Suprapubic skin (tissue), 4 donors: Measurements from ENCODE around the gene SEMA3G. TPM values are rescaled to one million over a fixed set of nuclear protein-coding genes. Genes with fewer than 3 reads are reported as not detected.

Experiments used
- DNase-seq, 2 donors: peaks; one replicate each; pipeline ENCODE4 v3.0.0-alpha.2; 2019; ENCODE audit warnings: low spot score in 2 of 2
- H3K27ac ChIP-seq: fragments of 200-600 bp; sonication (generic); one replicate; pipeline ENCODE4 v1.5.1; 2019
- H3K27me3 ChIP-seq: fragments of 200-600 bp; sonication (generic); one replicate; pipeline ENCODE4 v1.5.1; 2019
- H3K36me3 ChIP-seq: fragments of 200-600 bp; sonication (generic); one replicate; pipeline ENCODE4 v1.5.1; 2019
- H3K4me1 ChIP-seq: fragments of 200-600 bp; sonication (generic); one replicate; pipeline ENCODE4 v1.5.1; 2019
- H3K4me3 ChIP-seq: fragments of 200-600 bp; sonication (generic); one replicate; pipeline ENCODE4 v1.5.1; 2019; ENCODE audit warnings: mild to moderate bottlenecking
- H3K9me3 ChIP-seq: fragments of 200-600 bp; sonication (generic); one replicate; pipeline ENCODE4 v1.5.1; 2019
- EP300 ChIP-seq: sonication (generic); formaldehyde crosslinking; IDR thresholded peaks from one replicate; pipeline ENCODE4 v1.6.1; 2017; ENCODE audit warnings: antibody characterized with exemption
- POLR2A ChIP-seq, 2 donors: fragments of 450-650 bp; IDR thresholded peaks; one replicate each; pipeline ENCODE4 v1.6.1; 2017; ENCODE audit warnings: antibody characterized with exemption in 2 of 2, mild to moderate bottlenecking in 2 of 2, moderate library complexity in 2 of 2
- POLR2AphosphoS5 ChIP-seq, 3 donors: sonication (generic); formaldehyde crosslinking; IDR thresholded peaks; one replicate each; pipeline ENCODE4 v1.6.1; 2017; ENCODE audit warnings: antibody characterized with exemption in 3 of 3
- WGBS: methylation state at CpG from one replicate; pipeline ENCODE4 v1.1.5; 2018; 5-methylcytosine and 5-hydroxymethylcytosine counted together
- total RNA-seq, 4 donors: library from RNA; depleted of rRNA; stranded (reverse); fragments of >200 nt; gene quantifications; one replicate each; pipeline ENCODE4 v1.1.0, GENCODE V29; 2016
- TF ChIP-seq, protein P1 (sequence below), 2 donors: fragments of 200-600 bp in 1 of 2; fragments of 450-650 bp in 1 of 2; sonication (generic) in 1 of 2; IDR thresholded peaks; one replicate each; pipeline ENCODE4 v1.5.1; 2016 to 2019; ENCODE audit warnings: antibody characterized with exemption in 2 of 2, mild to moderate bottlenecking in 1 of 2, moderate library complexity in 1 of 2

The SEMA3G gene
- total RNA-seq, 4 donors from 2014 or later: 14.4 to 44.0 (median 26.5) TPM

- Histone ChIP-seq H3K36me3 (no peaks in the 10 kb centered on the region), H3K27ac (no peak overlapping the region), H3K4me1 (peaks cover 50% of the 10 kb centered on the region), H3K9me3 (no peaks in the 10 kb centered on the region), H3K27me3 (no peaks in the 10 kb centered on the region), H3K4me3 (no peak overlapping the region)
- TF ChIP-seq POLR2AphosphoS5 (IDR thresholded peaks at IDR 0.05) (no peak), EP300 (no peak)
- TF ChIP-seq, protein P1, sequence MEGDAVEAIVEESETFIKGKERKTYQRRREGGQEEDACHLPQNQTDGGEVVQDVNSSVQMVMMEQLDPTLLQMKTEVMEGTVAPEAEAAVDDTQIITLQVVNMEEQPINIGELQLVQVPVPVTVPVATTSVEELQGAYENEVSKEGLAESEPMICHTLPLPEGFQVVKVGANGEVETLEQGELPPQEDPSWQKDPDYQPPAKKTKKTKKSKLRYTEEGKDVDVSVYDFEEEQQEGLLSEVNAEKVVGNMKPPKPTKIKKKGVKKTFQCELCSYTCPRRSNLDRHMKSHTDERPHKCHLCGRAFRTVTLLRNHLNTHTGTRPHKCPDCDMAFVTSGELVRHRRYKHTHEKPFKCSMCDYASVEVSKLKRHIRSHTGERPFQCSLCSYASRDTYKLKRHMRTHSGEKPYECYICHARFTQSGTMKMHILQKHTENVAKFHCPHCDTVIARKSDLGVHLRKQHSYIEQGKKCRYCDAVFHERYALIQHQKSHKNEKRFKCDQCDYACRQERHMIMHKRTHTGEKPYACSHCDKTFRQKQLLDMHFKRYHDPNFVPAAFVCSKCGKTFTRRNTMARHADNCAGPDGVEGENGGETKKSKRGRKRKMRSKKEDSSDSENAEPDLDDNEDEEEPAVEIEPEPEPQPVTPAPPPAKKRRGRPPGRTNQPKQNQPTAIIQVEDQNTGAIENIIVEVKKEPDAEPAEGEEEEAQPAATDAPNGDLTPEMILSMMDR (IDR thresholded peaks at IDR 0.05): no peak
- WGBS: 83% methylated on average over 9 of the region's 9 CpGs
- peak in 1 of 2 donors; percentile 45 for DNase-seq
Observed at GRCh38 chr3:52438579-52439425, 6.1 kb downstream of the SEMA3G start.

GRCh38 chr3:52438104-52438376 lies 6.9 kb downstream of the SEMA3G start:
- Histone ChIP-seq H3K27ac (no peak overlapping the region), H3K9me3 (no peaks in the 10 kb centered on the region), H3K36me3 (no peaks in the 10 kb centered on the region), H3K4me1 (peaks cover 57% of the 10 kb centered on the region), H3K27me3 (no peaks in the 10 kb centered on the region), H3K4me3 (no peak overlapping the region)
- WGBS: 49% methylated on average over 6 of the region's 6 CpGs
- TF ChIP-seq POLR2A (IDR thresholded peaks at IDR 0.05) (no peak), POLR2AphosphoS5 (IDR thresholded peaks at IDR 0.05) (no peak), EP300 (no peak)
- TF ChIP-seq, protein P1 (IDR thresholded peaks at IDR 0.05): no peak
- DNase-seq: no peak

DNA sequence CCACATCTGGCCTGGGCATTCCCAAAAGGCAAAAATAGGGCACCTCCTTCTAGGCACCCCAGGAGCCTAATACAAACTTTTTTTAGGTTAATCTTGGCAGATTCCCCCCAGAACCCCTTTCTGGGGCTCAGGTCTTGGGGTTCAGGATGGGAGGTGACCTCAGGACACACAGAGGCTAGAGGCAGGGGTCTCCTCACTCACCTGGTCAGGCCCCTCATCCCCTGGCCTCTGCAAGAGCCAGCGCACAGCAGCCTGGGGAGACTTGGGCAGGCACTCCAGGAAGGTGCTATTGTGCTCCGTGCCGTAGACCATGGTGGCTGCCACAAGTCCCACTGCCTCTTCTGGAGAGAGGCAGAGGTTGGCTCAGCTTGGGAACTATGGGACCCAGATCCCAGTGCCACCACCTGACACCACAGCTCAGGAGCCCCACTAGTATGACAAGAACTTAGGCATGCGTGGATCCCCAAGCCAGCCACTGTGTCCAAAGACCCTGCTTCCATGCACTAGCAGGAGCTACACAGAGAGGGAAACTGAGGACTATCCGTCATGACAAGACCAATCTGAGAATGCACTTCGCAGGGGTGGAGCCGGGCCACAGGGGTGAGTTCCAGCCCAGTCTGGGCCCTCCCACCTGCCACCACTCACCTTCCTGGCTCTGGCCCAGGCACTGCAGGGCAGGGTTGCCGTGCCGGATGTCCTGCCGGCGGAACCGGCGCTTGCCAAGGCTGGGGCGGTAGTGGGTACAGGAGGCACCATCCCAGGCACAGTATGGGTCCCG lies 7.4 kb downstream of the SEMA3G start:
- H3K27ac ChIP-seq: peak overlapping the region; percentile 44
- no peak overlapping the region for H3K4me3 ChIP-seq
- TF ChIP-seq EP300 (no peak), POLR2AphosphoS5 (IDR thresholded peaks at IDR 0.05) (no peak)
- no peaks in the 10 kb centered on the region for H3K27me3 ChIP-seq
- peak in 1 of 2 donors; percentile 70 for DNase-seq
- H3K4me1 ChIP-seq: peaks cover 63% of the 10 kb centered on the region
- H3K36me3 ChIP-seq: no peaks in the 10 kb centered on the region
- no peaks in the 10 kb centered on the region for H3K9me3 ChIP-seq
- 73% methylated on average over 12 of the region's 15 CpGs for WGBS

GRCh38 chr3:52436500-52437149 lies 8.3 kb downstream of the SEMA3G start:
- Histone ChIP-seq H3K9me3 (no peaks in the 10 kb centered on the region), H3K27me3 (no peaks in the 10 kb centered on the region), H3K27ac (peak overlapping the region; percentile 38), H3K4me1 (peaks cover 65% of the 10 kb centered on the region), H3K36me3 (no peaks in the 10 kb centered on the region), H3K4me3 (no peak overlapping the region)
- 50% methylated on average over 7 of the region's 13 CpGs for WGBS
- DNase-seq: peak in 1 of 2 donors; percentile 66
- TF ChIP-seq EP300 (no peak), POLR2A (IDR thresholded peaks at IDR 0.05) (no peak), POLR2AphosphoS5 (IDR thresholded peaks at IDR 0.05) (no peak)
- TF ChIP-seq, protein P1 (IDR thresholded peaks at IDR 0.05): no peak

DNA sequence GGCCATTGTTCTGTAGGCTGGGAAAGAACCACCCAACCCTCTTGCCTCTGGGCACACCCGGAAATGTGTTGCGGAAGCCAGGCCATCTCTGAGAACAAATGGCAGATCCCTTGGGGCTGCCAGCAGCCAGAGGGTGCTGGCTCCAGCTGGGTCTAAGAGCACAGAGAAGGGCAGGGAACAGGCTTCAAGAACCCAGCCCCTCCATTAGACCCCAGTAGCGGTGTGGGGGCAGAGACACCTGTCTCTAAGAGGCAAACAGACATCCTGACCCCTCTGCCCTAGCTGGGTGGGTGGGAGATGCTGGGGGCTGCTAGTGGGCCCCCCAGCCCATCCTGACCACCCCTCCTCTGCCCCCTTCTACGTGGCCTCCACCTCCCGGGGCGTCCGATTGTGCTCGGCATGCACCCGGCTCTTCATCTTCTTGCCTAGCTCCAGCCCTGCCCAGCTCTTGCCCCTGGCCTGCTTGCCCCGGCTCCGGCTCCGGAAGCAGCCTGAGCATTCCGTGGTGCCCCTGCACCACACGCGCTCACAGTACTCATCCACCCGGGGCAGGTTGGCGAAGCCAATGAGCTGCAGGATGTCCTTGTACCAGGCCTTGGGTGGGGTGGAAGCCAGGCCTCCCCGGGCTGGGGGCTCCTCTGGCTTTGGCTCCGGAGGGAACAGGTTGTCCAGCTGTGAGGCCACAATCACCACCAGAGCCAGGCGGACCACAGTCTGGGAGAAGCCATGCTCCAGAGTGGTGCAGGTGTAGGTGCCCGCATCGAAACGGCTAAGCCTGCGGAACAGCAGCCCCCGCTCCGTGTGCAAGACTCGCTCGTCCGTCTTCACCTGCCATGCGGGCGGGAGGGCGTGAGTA lies 9.4 kb downstream of the SEMA3G start:
- WGBS: 97% methylated on average over 18 of the region's 32 CpGs
- Histone ChIP-seq H3K27me3 (no peaks in the 10 kb centered on the region), H3K4me1 (peaks cover 66% of the 10 kb centered on the region), H3K4me3 (no peak overlapping the region), H3K9me3 (no peaks in the 10 kb centered on the region), H3K27ac (peak overlapping the region; percentile 25), H3K36me3 (no peaks in the 10 kb centered on the region)
- DNase-seq: peak in 1 of 2 donors; percentile 75
- TF ChIP-seq EP300 (no peak), POLR2AphosphoS5 (IDR thresholded peaks at IDR 0.05) (no peak), POLR2A (IDR thresholded peaks at IDR 0.05) (no peak)
- TF ChIP-seq, protein P1 (IDR thresholded peaks at IDR 0.05): no peak
